NB4 (cell line): ENCODE results near the gene ST7L.

Source experiments
- CTCF ChIP-seq: IDR thresholded peaks from one replicate; pipeline ENCODE4 v1.5.1; 2012; ENCODE audit warnings: low read depth, low read length
- MAX ChIP-seq: IDR thresholded peaks from 2 replicates; pipeline ENCODE4 v1.6.1; 2011; ENCODE audit warnings: low read depth, low read length
- MYC ChIP-seq: IDR thresholded peaks from 2 replicates; pipeline ENCODE4 v1.6.1; 2011; ENCODE audit warnings: low read depth, low read length
- POLR2A ChIP-seq: IDR thresholded peaks from 2 replicates; pipeline ENCODE4 v1.6.1; 2011; ENCODE audit warnings: mild to moderate bottlenecking; ENCODE audit not compliant: insufficient read length; ENCODE audit errors: extremely low read depth

GRCh38 chr1:112619518-112620376 is 806 bp upstream of the ST7L start, which contains the start of gene CAPZA1:
- TF ChIP-seq POLR2A (peak; percentile 88), CTCF (no peak), MAX (peak; percentile 70), MYC (peak; percentile 85)
